ENCODE data around the gene GNS. TPM values are rescaled to one million over a fixed set of nuclear protein-coding genes. Genes with fewer than 3 reads are reported as not detected.

Gene GNS
- total and polyA plus RNA-seq, 2 donors (not counting 3 experiments of a cell fraction or from before 2014, with no cell fraction given), result 107 to 142 TPM

DNA sequence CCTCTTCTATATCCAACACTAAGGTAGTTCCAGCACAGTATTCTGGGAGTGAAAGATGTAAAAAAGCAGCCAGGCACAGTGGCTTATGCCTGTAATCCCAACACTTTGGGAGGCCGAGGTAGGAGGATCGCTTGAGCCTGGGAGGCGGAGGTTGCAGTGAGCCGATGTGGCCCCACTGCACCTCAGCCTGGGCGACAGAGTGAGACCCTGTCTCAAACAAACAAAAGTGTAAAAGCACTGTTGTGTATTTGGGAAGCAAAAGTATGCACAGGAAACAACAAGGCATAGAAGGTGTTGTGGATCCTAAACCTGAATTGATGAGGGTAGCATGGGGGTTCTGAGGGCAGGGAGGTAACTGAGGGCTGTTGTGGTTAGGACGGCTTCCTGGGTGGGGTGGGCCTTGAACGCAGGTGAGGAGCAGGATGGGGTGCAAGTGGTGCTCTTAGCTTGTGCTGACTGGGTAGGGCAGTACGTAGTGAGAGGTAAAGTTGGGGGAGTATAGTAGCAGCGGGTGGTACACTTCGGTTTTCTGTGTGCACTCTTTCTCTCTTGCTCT is 84.8 kb downstream of the GNS start:
- DNase-seq (ENCODE audit: low read depth, low spot score) (no peak), FAIRE-seq (no peak)
- no peak for TF ChIP-seq POLR2A (IDR thresholded peaks at IDR 0.05; ENCODE audit: low read depth, low read length)
- no peak for TF ChIP-seq JUN (IDR thresholded peaks at IDR 0.05; ENCODE audit: borderline replicate concordance, insufficient read depth, insufficient read length, low read depth)
- TF ChIP-seq FOS (IDR thresholded peaks at IDR 0.05; ENCODE audit: borderline replicate concordance, insufficient read depth, low read length), result no peak
- no peak for TF ChIP-seq MYC (IDR thresholded peaks at IDR 0.05; ENCODE audit: low read depth, low read length)
- TF ChIP-seq, protein P1, sequence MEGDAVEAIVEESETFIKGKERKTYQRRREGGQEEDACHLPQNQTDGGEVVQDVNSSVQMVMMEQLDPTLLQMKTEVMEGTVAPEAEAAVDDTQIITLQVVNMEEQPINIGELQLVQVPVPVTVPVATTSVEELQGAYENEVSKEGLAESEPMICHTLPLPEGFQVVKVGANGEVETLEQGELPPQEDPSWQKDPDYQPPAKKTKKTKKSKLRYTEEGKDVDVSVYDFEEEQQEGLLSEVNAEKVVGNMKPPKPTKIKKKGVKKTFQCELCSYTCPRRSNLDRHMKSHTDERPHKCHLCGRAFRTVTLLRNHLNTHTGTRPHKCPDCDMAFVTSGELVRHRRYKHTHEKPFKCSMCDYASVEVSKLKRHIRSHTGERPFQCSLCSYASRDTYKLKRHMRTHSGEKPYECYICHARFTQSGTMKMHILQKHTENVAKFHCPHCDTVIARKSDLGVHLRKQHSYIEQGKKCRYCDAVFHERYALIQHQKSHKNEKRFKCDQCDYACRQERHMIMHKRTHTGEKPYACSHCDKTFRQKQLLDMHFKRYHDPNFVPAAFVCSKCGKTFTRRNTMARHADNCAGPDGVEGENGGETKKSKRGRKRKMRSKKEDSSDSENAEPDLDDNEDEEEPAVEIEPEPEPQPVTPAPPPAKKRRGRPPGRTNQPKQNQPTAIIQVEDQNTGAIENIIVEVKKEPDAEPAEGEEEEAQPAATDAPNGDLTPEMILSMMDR (IDR thresholded peaks at IDR 0.05; ENCODE audit: extremely low read depth in 1 of 2, insufficient read depth in 1 of 2, low read depth in 1 of 2, low read length in 2 of 2), result no peak
- no peak for TF ChIP-seq MAX (IDR thresholded peaks at IDR 0.05; ENCODE audit: insufficient read depth, insufficient read length)
- TF ChIP-seq EZH2 (IDR thresholded peaks at IDR 0.05; ENCODE audit: borderline replicate concordance, low read depth, low read length, severe bottlenecking), result no peak
- no peak for TF ChIP-seq GATA2 (IDR thresholded peaks at IDR 0.05; ENCODE audit: insufficient read depth, insufficient read length, low read depth, low read length)
- TF ChIP-seq POLR2AphosphoS5 (IDR thresholded peaks at IDR 0.05; ENCODE audit: insufficient read depth, low read depth, low read length), result no peak
- Histone ChIP-seq H4K20me1 (replicated peaks; ENCODE audit: control insufficient read depth, extremely low read depth, insufficient read depth, low read length) (no peaks in the 10 kb centered on the region), H3K27ac (ENCODE audit: insufficient read depth, low read depth, low read length) (no peak overlapping the region), H3K4me1 (ENCODE audit: control insufficient read depth, extremely low read depth, insufficient read depth, low read length) (peaks cover 83% of the 10 kb centered on the region), H3K36me3 (ENCODE audit: control insufficient read depth in 2 of 2, extremely low read depth in 1 of 2, insufficient read depth in 2 of 2, low read length in 2 of 2) (no peaks in the 10 kb centered on the region), H3K9me1 (replicated peaks; ENCODE audit: control insufficient read depth, extremely low read depth, insufficient read depth, low read length) (no peaks in the 10 kb centered on the region), H2AFZ (ENCODE audit: low read depth, low read length) (no peak overlapping the region), H3K9me3 (replicated peaks; ENCODE audit: control insufficient read depth, insufficient read depth, low read length) (no peaks in the 10 kb centered on the region), H3K4me2 (ENCODE audit: insufficient read depth, low read length) (no peak overlapping the region), H3K27me3 (ENCODE audit: control insufficient read depth in 2 of 2, insufficient read depth in 2 of 2, low read length in 2 of 2) (no peaks in the 10 kb centered on the region), H3K79me2 (ENCODE audit: control insufficient read depth, insufficient read depth, low read length) (peaks cover 76% of the 10 kb centered on the region), H3K4me3 (replicated peaks in 1 of 3; ENCODE audit: insufficient read depth in 1 of 3, low read depth in 1 of 3, low read length in 3 of 3) (no peak overlapping the region), H3K9ac (replicated peaks; ENCODE audit: extremely low read depth, insufficient read depth, low read length) (no peak overlapping the region)
- intact Hi-C loops (cut with micrococcal nuclease) (no loop called here), dilution Hi-C loops (cut with MboI; ENCODE audit: extremely low pct_ligation_motif_present, low sequenced_read_pairs) (no loop called here)
- ChIA-PET POLR2A (no interaction called here), CTCF (interaction anchor here (3.1 kb wide), 1 partner anchor 126 kb away, joined by 12 read pairs; no protein-coding TSS in a partner anchor)
- BruUV-seq (replicated peaks), result no TSS peak

Data from endothelial cell of umbilical vein (primary cell).